ENCODE measurements around the gene MAP2K2. TPM values are rescaled to one million over a fixed set of nuclear protein-coding genes. Genes with fewer than 3 reads are reported as not detected.
"Not testable (repeated sequence)": the region's sequence is repeated elsewhere in the genome, so short reads cannot be mapped to it uniquely, and the experiment has no call there.

Gene MAP2K2
- total RNA-seq, 1 donor from 2014 or later = 153 TPM

DNA sequence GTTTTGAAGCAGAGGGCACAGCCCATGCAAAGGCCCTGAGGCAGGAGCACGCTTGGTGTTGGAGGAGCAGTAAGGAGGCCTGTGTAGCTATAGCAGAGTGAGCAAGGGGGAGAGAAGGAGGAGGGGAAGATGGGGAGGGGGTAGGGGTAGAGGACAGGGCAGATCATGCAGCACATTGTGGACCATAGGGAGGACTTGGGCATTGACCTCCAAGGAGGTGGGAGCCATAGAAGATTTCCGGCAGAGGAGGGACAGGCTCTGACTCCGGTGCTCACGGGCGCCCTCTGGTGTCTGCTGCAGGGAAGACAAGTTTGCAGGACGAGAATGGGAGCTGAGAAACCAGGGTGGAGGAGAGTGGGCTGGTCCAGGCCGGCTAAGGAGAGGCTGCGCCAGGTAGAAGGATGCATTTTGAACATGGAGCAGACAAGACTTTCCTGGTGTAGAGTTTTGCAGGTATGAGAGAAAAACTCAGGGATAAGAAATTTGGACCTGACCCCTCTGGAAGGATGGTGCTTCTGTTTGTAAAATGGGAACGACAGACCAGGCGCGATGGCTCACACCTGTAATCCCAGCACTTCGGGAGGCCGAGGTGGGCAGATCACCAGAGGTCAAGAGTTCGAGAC, 15.8 kb upstream of the MAP2K2 start:
- H3K27me3 Mint-ChIP-seq (ENCODE audit: unreplicated experiment) = peaks cover 3% of the 10 kb centered on the region
- H3K4me1 Mint-ChIP-seq (ENCODE audit: unreplicated experiment) = no peaks in the 10 kb centered on the region
- no peaks in the 10 kb centered on the region for H3K36me3 Mint-ChIP-seq (ENCODE audit: low read depth, unreplicated experiment)
- H3K27ac Mint-ChIP-seq (ENCODE audit: unreplicated experiment) = no peak overlapping the region
- DNase-seq (ENCODE audit: low spot score) = peak; percentile 86
- H3K4me3 Mint-ChIP-seq (ENCODE audit: unreplicated experiment) = no peak overlapping the region
- no peaks in the 10 kb centered on the region for H3K9me3 Mint-ChIP-seq (ENCODE audit: unreplicated experiment)
- TF ChIP-seq, protein P1, sequence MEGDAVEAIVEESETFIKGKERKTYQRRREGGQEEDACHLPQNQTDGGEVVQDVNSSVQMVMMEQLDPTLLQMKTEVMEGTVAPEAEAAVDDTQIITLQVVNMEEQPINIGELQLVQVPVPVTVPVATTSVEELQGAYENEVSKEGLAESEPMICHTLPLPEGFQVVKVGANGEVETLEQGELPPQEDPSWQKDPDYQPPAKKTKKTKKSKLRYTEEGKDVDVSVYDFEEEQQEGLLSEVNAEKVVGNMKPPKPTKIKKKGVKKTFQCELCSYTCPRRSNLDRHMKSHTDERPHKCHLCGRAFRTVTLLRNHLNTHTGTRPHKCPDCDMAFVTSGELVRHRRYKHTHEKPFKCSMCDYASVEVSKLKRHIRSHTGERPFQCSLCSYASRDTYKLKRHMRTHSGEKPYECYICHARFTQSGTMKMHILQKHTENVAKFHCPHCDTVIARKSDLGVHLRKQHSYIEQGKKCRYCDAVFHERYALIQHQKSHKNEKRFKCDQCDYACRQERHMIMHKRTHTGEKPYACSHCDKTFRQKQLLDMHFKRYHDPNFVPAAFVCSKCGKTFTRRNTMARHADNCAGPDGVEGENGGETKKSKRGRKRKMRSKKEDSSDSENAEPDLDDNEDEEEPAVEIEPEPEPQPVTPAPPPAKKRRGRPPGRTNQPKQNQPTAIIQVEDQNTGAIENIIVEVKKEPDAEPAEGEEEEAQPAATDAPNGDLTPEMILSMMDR (IDR thresholded peaks at IDR 0.05; ENCODE audit: unreplicated experiment) = peak; percentile 70

GRCh38 chr19:4138445-4138844, 14.5 kb upstream of the MAP2K2 start:
- Mint-ChIP-seq H3K9me3 (ENCODE audit: unreplicated experiment) (no peaks in the 10 kb centered on the region), H3K36me3 (ENCODE audit: low read depth, unreplicated experiment) (no peaks in the 10 kb centered on the region), H3K27ac (ENCODE audit: unreplicated experiment) (no peak overlapping the region), H3K4me1 (ENCODE audit: unreplicated experiment) (no peaks in the 10 kb centered on the region), H3K27me3 (ENCODE audit: unreplicated experiment) (no peaks in the 10 kb centered on the region), H3K4me3 (ENCODE audit: unreplicated experiment) (no peak overlapping the region)
- TF ChIP-seq, protein P1 (IDR thresholded peaks at IDR 0.05; ENCODE audit: unreplicated experiment) = no peak
- no peak for DNase-seq (ENCODE audit: low spot score)

- no peaks in the 10 kb centered on the region for H3K27me3 Mint-ChIP-seq (ENCODE audit: unreplicated experiment)
Measured at GRCh38 chr19:4136680-4137088, 12.8 kb upstream of the MAP2K2 start.

GRCh38 chr19:4135386-4135785, 11.5 kb upstream of the MAP2K2 start:
- not testable (repeated sequence) for H3K27ac Mint-ChIP-seq (ENCODE audit: unreplicated experiment); H3K36me3 Mint-ChIP-seq (ENCODE audit: low read depth, unreplicated experiment); DNase-seq (ENCODE audit: low spot score); H3K9me3 Mint-ChIP-seq (ENCODE audit: unreplicated experiment); H3K27me3 Mint-ChIP-seq (ENCODE audit: unreplicated experiment); H3K4me1 Mint-ChIP-seq (ENCODE audit: unreplicated experiment); H3K4me3 Mint-ChIP-seq (ENCODE audit: unreplicated experiment)

More at GRCh38 chr19:4136680-4137088, 12.8 kb upstream of the MAP2K2 start:
- Mint-ChIP-seq H3K4me3 (ENCODE audit: unreplicated experiment) (no peak overlapping the region), H3K4me1 (ENCODE audit: unreplicated experiment) (no peaks in the 10 kb centered on the region), H3K9me3 (ENCODE audit: unreplicated experiment) (no peaks in the 10 kb centered on the region), H3K36me3 (ENCODE audit: low read depth, unreplicated experiment) (no peaks in the 10 kb centered on the region), H3K27ac (ENCODE audit: unreplicated experiment) (no peak overlapping the region)
- DNase-seq (ENCODE audit: low spot score) = no peak
- TF ChIP-seq, protein P1 (IDR thresholded peaks at IDR 0.05; ENCODE audit: unreplicated experiment) = no peak

DNA sequence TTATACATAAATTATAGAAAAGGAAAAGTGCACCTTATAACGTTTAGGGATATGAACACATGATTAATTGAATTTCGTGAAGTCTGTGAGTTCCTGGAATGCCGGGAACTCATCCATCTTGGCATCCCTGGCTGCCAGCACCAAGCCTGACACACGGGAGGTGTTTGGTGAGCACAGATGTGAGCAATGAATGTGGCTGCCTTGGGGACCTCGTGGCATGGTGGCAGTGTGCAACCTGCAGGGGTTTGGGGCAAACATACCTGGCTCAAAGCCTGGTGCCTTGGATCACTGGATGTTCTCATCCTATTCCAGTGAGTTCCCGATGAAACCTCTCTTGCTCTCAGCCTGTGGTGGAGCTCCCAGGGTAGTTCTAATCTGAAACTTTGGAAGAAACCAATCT, 10.4 kb upstream of the MAP2K2 start:
- no peaks in the 10 kb centered on the region for H3K4me1 Mint-ChIP-seq (ENCODE audit: unreplicated experiment)
- TF ChIP-seq, protein P1 (IDR thresholded peaks at IDR 0.05; ENCODE audit: unreplicated experiment) = no peak

More for the DNA sequence above, 10.4 kb upstream of the MAP2K2 start:
- Mint-ChIP-seq H3K36me3 (ENCODE audit: low read depth, unreplicated experiment) (no peaks in the 10 kb centered on the region), H3K4me3 (ENCODE audit: unreplicated experiment) (no peak overlapping the region), H3K27ac (ENCODE audit: unreplicated experiment) (no peak overlapping the region), H3K27me3 (ENCODE audit: unreplicated experiment) (no peaks in the 10 kb centered on the region), H3K9me3 (ENCODE audit: unreplicated experiment) (no peaks in the 10 kb centered on the region)
- DNase-seq (ENCODE audit: low spot score) = no peak
